ENCODE measurements around the gene GALNT7. TPM values are rescaled to one million over a fixed set of nuclear protein-coding genes. Genes with fewer than 3 reads are reported as not detected.

The GALNT7 gene
- total RNA-seq, 1 donor from 2014 or later: 7.2 TPM

- intact Hi-C loops (cut with DNase I): no loop called here
Measured at GRCh38 chr4:173223743-173224142, 55.1 kb downstream of the GALNT7 start.

GRCh38 chr4:173226401-173226888 is 57.8 kb downstream of the GALNT7 start:
- intact Hi-C loops (cut with DNase I): no loop called here
- no peak for DNase-seq (ENCODE audit: low spot score)

More at GRCh38 chr4:173223743-173224142, 55.1 kb downstream of the GALNT7 start:
- DNase-seq (ENCODE audit: low spot score): no peak

- intact Hi-C loops (cut with DNase I): no loop called here
Measured at GRCh38 chr4:173227756-173228155, 59.1 kb downstream of the GALNT7 start.

GRCh38 chr4:173230062-173230461 is 61.5 kb downstream of the GALNT7 start:
- no peak for DNase-seq (ENCODE audit: low spot score)

More at GRCh38 chr4:173227756-173228155, 59.1 kb downstream of the GALNT7 start:
- DNase-seq (ENCODE audit: low spot score): no peak

GRCh38 chr4:173231916-173232315 is 63.3 kb downstream of the GALNT7 start:
- DNase-seq (ENCODE audit: low spot score): no peak
- intact Hi-C loops (cut with DNase I): no loop called here

More at GRCh38 chr4:173230062-173230461, 61.5 kb downstream of the GALNT7 start:
- intact Hi-C loops (cut with DNase I): no loop called here

- intact Hi-C loops (cut with DNase I): no loop called here
- DNase-seq (ENCODE audit: low spot score): no peak
Measured at GRCh38 chr4:173233857-173234256, 65.2 kb downstream of the GALNT7 start.

- DNase-seq (ENCODE audit: low spot score): no peak
- intact Hi-C loops (cut with DNase I): no loop called here
Measured at GRCh38 chr4:173235050-173235449, 66.4 kb downstream of the GALNT7 start.

GRCh38 chr4:173236301-173236700 is 67.7 kb downstream of the GALNT7 start:
- intact Hi-C loops (cut with DNase I): no loop called here
- DNase-seq (ENCODE audit: low spot score): no peak

GRCh38 chr4:173237152-173237551 is 68.5 kb downstream of the GALNT7 start:
- no peak for DNase-seq (ENCODE audit: low spot score)
- intact Hi-C loops (cut with DNase I): no loop called here

- no peak for DNase-seq (ENCODE audit: low spot score)
- intact Hi-C loops (cut with DNase I): no loop called here
Measured at GRCh38 chr4:173237762-173238161, 69.2 kb downstream of the GALNT7 start.

- intact Hi-C loops (cut with DNase I): no loop called here
- no peak for DNase-seq (ENCODE audit: low spot score)
Measured at GRCh38 chr4:173240696-173241095, 72.1 kb downstream of the GALNT7 start.

- intact Hi-C loops (cut with DNase I): no loop called here
- DNase-seq (ENCODE audit: low spot score): no peak
Measured at GRCh38 chr4:173242466-173243250, 74.0 kb downstream of the GALNT7 start.

GRCh38 chr4:173243321-173243720 is 74.7 kb downstream of the GALNT7 start:
- intact Hi-C loops (cut with DNase I): no loop called here

GRCh38 chr4:173243917-173244658 is 75.5 kb downstream of the GALNT7 start:
- intact Hi-C loops (cut with DNase I): no loop called here
- DNase-seq (ENCODE audit: low spot score): no peak

More at GRCh38 chr4:173243321-173243720, 74.7 kb downstream of the GALNT7 start:
- no peak for DNase-seq (ENCODE audit: low spot score)

GRCh38 chr4:173245952-173246351 is 77.3 kb downstream of the GALNT7 start:
- no peak for DNase-seq (ENCODE audit: low spot score)
- intact Hi-C loops (cut with DNase I): no loop called here

GRCh38 chr4:173246719-173247118 is 78.1 kb downstream of the GALNT7 start:
- DNase-seq (ENCODE audit: low spot score): no peak
- intact Hi-C loops (cut with DNase I): no loop called here

- intact Hi-C loops (cut with DNase I): no loop called here
- DNase-seq (ENCODE audit: low spot score): no peak
Measured at GRCh38 chr4:173247321-173247720, 78.7 kb downstream of the GALNT7 start.

- intact Hi-C loops (cut with DNase I): no loop called here
- no peak for DNase-seq (ENCODE audit: low spot score)
Measured at GRCh38 chr4:173248690-173249089, 80.1 kb downstream of the GALNT7 start.

- intact Hi-C loops (cut with DNase I): no loop called here
- no peak for DNase-seq (ENCODE audit: low spot score)
Measured at GRCh38 chr4:173252024-173252935, 83.7 kb downstream of the GALNT7 start.

- DNase-seq (ENCODE audit: low spot score): no peak
- intact Hi-C loops (cut with DNase I): no loop called here
Measured at GRCh38 chr4:173253561-173253960, 85.0 kb downstream of the GALNT7 start.

Measured in cardiac septum (tissue), 1 donor.